Sigmoid colon (tissue), 4 donors: ENCODE measurements around the gene ABCC6.
"Not testable (repeated sequence)": the region's sequence is repeated elsewhere in the genome, so short reads cannot be mapped to it uniquely, and the experiment has no call there.

ENCODE experiments used
- EP300 ChIP-seq, 4 donors: sonication (generic); formaldehyde crosslinking; IDR thresholded peaks; one replicate each; pipeline ENCODE4 v1.6.1; 2017; ENCODE audit warnings: antibody characterized with exemption in 4 of 4
- POLR2A ChIP-seq, 2 donors: fragments of 450-650 bp; IDR thresholded peaks; one replicate each; pipeline ENCODE4 v1.6.1; 2016; ENCODE audit warnings: antibody characterized with exemption in 2 of 2, mild to moderate bottlenecking in 2 of 2, moderate library complexity in 2 of 2
- TF ChIP-seq, protein P1 (sequence below), 4 experiments: fragments of 450-650 bp in 3 of 4; fragments of 200-600 bp in 1 of 4; IDR thresholded peaks; one replicate each; pipeline ENCODE4 v1.5.1; 2016 to 2019; ENCODE audit warnings: antibody characterized with exemption in 4 of 4, mild to moderate bottlenecking in 3 of 4, moderate library complexity in 2 of 4

DNA sequence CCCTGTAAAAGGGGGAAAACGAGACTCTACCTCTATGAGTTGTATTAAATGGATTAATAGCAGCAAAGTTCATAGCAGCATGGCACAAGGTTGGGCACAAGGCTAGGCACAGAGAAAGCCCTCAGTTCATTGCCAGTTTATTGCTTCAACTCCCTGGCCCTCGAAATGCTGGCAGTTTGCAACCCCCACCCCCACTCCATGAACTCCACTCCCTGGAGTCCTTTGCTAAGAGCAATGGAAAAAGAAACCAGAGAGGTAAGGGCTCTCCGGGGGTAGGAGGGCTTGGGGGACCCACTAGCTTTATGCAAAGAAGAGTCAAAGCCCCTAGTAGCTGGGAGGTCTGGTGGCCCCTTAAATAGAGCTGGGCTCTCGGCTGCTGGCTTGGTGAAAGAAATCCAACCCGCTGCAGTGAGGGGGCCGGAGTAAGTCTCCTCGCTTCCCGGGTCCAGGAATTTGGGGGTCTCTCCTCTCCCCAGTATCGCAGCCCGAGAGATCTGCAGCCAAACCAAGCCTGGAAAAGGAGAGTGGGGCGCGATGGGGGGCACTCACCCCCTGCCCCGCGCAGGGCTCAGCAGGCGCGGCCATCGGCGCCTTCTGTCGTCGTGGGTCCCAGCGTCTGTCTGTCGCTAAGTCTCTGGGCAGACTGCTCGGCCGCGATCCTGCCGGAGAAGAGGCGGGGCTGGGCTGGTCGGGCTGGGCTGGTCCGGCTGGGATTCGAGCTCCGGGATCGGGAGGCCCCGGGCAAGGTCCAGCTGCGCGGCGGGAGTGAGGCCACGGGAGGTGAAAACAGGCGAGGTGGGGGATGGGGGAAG is at the start of gene ABCC6:
- TF ChIP-seq, protein P1, sequence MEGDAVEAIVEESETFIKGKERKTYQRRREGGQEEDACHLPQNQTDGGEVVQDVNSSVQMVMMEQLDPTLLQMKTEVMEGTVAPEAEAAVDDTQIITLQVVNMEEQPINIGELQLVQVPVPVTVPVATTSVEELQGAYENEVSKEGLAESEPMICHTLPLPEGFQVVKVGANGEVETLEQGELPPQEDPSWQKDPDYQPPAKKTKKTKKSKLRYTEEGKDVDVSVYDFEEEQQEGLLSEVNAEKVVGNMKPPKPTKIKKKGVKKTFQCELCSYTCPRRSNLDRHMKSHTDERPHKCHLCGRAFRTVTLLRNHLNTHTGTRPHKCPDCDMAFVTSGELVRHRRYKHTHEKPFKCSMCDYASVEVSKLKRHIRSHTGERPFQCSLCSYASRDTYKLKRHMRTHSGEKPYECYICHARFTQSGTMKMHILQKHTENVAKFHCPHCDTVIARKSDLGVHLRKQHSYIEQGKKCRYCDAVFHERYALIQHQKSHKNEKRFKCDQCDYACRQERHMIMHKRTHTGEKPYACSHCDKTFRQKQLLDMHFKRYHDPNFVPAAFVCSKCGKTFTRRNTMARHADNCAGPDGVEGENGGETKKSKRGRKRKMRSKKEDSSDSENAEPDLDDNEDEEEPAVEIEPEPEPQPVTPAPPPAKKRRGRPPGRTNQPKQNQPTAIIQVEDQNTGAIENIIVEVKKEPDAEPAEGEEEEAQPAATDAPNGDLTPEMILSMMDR (IDR thresholded peaks at IDR 0.05) = not testable (repeated sequence)
- not testable (repeated sequence) for TF ChIP-seq EP300, POLR2A (IDR thresholded peaks at IDR 0.05)
